ENCODE results near the gene SMAD7.

GRCh38 chr18:48898521-48898920 lies 52.2 kb downstream of the SMAD7 start:
- TF ChIP-seq EZH2 (IDR thresholded peaks at IDR 0.05; ENCODE audit: borderline replicate concordance, low read depth, low read length, poor library complexity, severe bottlenecking) (no peak), CTCF (conservative IDR thresholded peaks at IDR 0.05; ENCODE audit: low read depth, low read length) (no peak)

Data from A673 (cell line).